ENCODE measurements around the gene VAT1. TPM values are rescaled to one million over a fixed set of nuclear protein-coding genes. Genes with fewer than 3 reads are reported as not detected.

The VAT1 gene
- total RNA-seq, 1 donor from 2014 or later: 167 TPM

DNA sequence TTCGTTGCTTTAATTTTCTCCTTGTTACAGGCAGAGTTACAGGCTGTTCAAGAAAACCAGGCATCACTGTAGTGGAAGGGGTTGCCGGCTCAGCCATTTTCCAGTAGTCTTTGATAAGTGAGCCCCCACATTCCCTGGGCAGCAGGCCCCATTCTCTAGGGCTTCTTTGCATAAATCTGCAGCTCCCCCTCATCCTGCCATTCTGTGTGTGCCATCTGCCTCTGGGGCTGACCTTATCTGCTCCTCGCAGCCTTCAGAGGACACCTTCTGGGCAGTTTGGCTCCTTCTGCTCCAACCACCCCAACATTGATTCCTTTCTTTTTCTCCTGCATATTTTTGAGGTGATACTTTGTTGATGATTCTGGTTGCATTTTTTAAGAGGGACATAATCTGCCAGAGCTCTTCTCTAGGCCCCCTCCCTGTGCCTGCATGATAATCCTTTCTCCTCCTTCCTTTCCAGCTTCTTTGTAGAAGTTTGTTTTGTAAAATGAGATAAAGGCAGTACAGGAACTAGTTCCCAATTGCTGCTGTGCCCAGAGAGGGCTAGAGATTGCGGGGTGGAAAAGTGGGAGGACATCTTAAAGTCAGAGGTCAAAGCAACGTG, 19.9 kb upstream of the VAT1 start:
- H3K4me3 Mint-ChIP-seq: no peak overlapping the region
- no peaks in the 10 kb centered on the region for H3K36me3 Mint-ChIP-seq
- no peaks in the 10 kb centered on the region for H3K27me3 Mint-ChIP-seq

DNA sequence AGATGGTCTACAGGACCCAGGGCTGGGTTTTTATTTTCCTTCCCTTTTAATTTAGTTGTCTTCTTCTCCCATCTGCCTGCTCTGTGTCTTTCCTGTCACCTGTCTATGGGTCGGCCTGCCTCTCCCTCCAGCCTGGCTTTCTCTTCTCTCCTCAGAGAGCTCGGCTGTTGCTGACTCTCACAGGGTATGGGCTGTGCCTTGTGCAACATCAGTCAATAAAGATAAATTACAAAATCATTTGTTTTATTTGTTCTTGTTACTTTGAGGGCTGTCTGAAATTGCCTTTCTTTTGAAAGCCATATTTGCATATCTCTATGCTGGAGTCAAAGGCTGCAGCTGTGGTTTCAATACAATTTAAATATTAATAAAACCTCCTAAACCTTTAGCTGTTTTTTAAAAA, 18.5 kb upstream of the VAT1 start:
- peaks cover 9% of the 10 kb centered on the region for H3K4me1 Mint-ChIP-seq (ENCODE audit: unreplicated experiment)
- DNase-seq (ENCODE audit: extremely low spot score, unreplicated experiment): no peak
- H3K27me3 Mint-ChIP-seq: no peaks in the 10 kb centered on the region
- no peaks in the 10 kb centered on the region for H3K36me3 Mint-ChIP-seq
- H3K4me3 Mint-ChIP-seq: no peak overlapping the region
- H3K27ac Mint-ChIP-seq: no peak overlapping the region
- TF ChIP-seq, protein P1, sequence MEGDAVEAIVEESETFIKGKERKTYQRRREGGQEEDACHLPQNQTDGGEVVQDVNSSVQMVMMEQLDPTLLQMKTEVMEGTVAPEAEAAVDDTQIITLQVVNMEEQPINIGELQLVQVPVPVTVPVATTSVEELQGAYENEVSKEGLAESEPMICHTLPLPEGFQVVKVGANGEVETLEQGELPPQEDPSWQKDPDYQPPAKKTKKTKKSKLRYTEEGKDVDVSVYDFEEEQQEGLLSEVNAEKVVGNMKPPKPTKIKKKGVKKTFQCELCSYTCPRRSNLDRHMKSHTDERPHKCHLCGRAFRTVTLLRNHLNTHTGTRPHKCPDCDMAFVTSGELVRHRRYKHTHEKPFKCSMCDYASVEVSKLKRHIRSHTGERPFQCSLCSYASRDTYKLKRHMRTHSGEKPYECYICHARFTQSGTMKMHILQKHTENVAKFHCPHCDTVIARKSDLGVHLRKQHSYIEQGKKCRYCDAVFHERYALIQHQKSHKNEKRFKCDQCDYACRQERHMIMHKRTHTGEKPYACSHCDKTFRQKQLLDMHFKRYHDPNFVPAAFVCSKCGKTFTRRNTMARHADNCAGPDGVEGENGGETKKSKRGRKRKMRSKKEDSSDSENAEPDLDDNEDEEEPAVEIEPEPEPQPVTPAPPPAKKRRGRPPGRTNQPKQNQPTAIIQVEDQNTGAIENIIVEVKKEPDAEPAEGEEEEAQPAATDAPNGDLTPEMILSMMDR (conservative IDR thresholded peaks at IDR 0.05): no peak
- no peaks in the 10 kb centered on the region for H3K9me3 Mint-ChIP-seq

More for the DNA sequence above, 19.9 kb upstream of the VAT1 start:
- DNase-seq (ENCODE audit: extremely low spot score, unreplicated experiment): no peak
- TF ChIP-seq, protein P1 (conservative IDR thresholded peaks at IDR 0.05): no peak
- no peaks in the 10 kb centered on the region for H3K9me3 Mint-ChIP-seq
- H3K4me1 Mint-ChIP-seq (ENCODE audit: unreplicated experiment): peaks cover 4% of the 10 kb centered on the region
- H3K27ac Mint-ChIP-seq: no peak overlapping the region

DNA sequence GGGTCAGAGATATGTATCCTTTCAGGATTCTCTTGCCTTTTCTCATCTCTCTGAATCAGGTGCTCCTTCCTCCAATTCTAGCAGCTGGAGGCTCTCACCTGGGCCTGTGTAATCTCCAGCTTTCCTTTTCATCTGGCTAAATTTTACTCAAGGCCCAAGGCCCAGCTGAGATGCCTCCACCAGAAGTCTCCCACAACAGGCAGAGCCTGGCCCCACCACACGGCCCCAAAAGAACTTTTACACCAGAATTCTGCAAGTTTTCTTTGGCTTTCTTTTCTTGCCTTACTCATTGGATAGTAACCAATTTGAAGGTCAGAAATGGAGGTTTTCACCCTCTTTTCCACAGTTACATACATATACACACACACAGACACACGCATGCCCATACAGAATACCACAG, 17.5 kb upstream of the VAT1 start:
- no peaks in the 10 kb centered on the region for H3K9me3 Mint-ChIP-seq
- no peaks in the 10 kb centered on the region for H3K36me3 Mint-ChIP-seq
- TF ChIP-seq, protein P1 (conservative IDR thresholded peaks at IDR 0.05): no peak
- no peak for DNase-seq (ENCODE audit: extremely low spot score, unreplicated experiment)
- H3K27ac Mint-ChIP-seq: no peak overlapping the region
- H3K27me3 Mint-ChIP-seq: no peaks in the 10 kb centered on the region
- H3K4me3 Mint-ChIP-seq: no peak overlapping the region
- H3K4me1 Mint-ChIP-seq (ENCODE audit: unreplicated experiment): peaks cover 16% of the 10 kb centered on the region

DNA sequence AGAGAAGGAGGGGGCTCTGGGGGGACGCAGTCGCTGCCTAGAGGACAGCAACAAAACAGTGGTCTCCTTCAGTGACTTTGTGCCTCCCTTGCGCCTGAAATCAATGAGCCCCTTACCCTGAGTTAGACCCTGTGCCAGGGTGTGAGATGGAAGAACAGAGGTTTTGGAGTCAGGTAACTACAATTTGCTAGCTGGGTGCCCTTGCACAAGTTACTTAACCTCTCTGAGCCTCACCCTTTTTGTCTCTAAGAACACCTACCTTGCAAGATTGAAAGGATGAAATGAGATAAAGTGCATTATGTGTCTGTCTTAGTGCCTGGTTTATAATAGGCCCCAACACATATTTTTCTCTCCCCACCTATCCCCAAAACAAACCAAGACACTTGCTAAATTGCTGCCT, 12.7 kb upstream of the VAT1 start:
- Mint-ChIP-seq H3K27ac (no peak overlapping the region), H3K36me3 (no peaks in the 10 kb centered on the region), H3K27me3 (no peaks in the 10 kb centered on the region), H3K4me3 (no peak overlapping the region), H3K4me1 (ENCODE audit: unreplicated experiment) (peaks cover 24% of the 10 kb centered on the region), H3K9me3 (no peaks in the 10 kb centered on the region)
- TF ChIP-seq, protein P1 (conservative IDR thresholded peaks at IDR 0.05): no peak
- DNase-seq (ENCODE audit: extremely low spot score, unreplicated experiment): no peak

DNA sequence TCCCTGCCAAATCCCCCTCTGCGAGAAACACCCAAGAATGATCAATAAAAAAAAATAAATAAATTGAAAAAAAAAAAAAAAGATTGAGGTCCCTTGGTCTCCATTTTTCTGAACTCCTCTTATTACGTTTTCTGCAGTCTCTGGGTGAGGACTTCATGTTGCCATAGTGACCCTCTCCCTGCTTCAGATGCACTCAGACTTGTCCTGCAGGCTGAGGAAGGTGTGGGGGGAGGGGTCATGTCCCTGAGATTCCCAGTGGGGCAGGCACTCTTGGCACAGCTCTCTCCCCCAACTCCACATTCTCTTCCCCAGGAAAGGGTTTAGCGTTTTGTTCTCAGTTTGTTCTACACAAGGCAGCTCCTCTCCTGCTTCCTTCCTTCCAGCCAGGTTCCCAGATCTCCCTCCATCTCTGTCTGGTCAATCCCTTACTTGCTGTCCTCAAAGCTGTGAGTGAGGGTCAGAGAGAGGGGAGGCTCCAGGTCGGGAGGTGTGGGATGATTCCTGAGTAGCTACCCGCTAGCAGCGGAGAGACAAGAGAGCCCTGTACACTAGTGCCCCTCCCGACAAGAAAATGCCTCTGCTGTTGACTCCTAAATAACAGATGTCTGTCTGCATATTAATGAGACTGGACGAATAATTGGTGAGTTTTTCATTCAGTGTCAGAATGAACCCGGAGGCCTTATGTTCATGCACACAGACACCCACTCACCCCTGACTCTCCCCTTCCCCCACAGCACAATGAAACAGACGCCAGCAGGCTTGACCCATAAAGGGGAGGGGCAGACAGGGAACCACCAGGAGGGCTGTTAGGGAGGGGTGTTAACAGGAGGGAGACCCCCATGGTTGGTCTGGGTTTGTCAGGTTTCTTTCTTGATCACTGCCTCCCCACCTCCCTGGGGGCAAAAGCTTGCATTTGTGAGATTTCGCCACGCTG, 12.0 kb upstream of the VAT1 start:
- Mint-ChIP-seq H3K36me3 (no peaks in the 10 kb centered on the region), H3K4me1 (ENCODE audit: unreplicated experiment) (peaks cover 24% of the 10 kb centered on the region), H3K27me3 (no peaks in the 10 kb centered on the region), H3K27ac (peak overlapping the region; percentile 64), H3K9me3 (no peaks in the 10 kb centered on the region), H3K4me3 (peak overlapping the region; percentile 69)
- TF ChIP-seq, protein P1 (conservative IDR thresholded peaks at IDR 0.05): no peak
- DNase-seq (ENCODE audit: extremely low spot score, unreplicated experiment): no peak
